GM12873 (cell line): Measurements from ENCODE around the gene SHISA6.

Source experiments
- CTCF ChIP-seq: IDR thresholded peaks from 2 replicates; pipeline ENCODE4 v1.5.1; 2012; ENCODE audit warnings: low read depth, mild to moderate bottlenecking, moderate library complexity, low read length, control low read depth; ENCODE audit not compliant: insufficient read depth; ENCODE audit errors: missing control alignments

Gene SHISA6

GRCh38 chr17:11221196-11221595 is 19.8 kb upstream of the SHISA6 start:
- no peak for TF ChIP-seq CTCF

- TF ChIP-seq CTCF, result no peak
These were observed 19.3 kb upstream of the SHISA6 start for GRCh38 chr17:11221721-11222120.

GRCh38 chr17:11238705-11239104 is 2.3 kb upstream of the SHISA6 start:
- no peak for TF ChIP-seq CTCF

GRCh38 chr17:11239379-11239970 is 1.5 kb upstream of the SHISA6 start:
- TF ChIP-seq CTCF, result no peak

GRCh38 chr17:11240041-11240840 is 772 bp upstream of the SHISA6 start:
- TF ChIP-seq CTCF, result no peak

- TF ChIP-seq CTCF, result no peak
These were observed 706 bp downstream of the SHISA6 start for GRCh38 chr17:11241611-11242226.

- no peak for TF ChIP-seq CTCF
These were observed 1.4 kb downstream of the SHISA6 start for GRCh38 chr17:11242411-11242810.
